Cardiac fibroblast (primary cell): ENCODE data around the gene NFE2L2.
"Not testable (repeated sequence)": the region's sequence is repeated elsewhere in the genome, so short reads cannot be mapped to it uniquely, and the experiment has no call there.

Experiments
- DNase-seq, 2 donors: peaks; one replicate each; pipeline versions ENCODE4 v3.0.0 to v3.0.0-alpha.2; 2010; ENCODE audit warnings: low read depth in 2 of 2
- H3K4me3 ChIP-seq, 2 donors: replicated peaks in 1 of 2; 1 replicate in 1 of 2; 2 replicates in 1 of 2; pipeline ENCODE4 v1.5.1; 2011; ENCODE audit warnings: low read depth in 2 of 2, low read length in 2 of 2, mild to moderate bottlenecking in 2 of 2, moderate library complexity in 1 of 2
- TF ChIP-seq, protein P1 (sequence below): IDR thresholded peaks from one replicate; pipeline ENCODE4 v1.5.1; 2011; ENCODE audit warnings: low read depth, mild to moderate bottlenecking, low read length, inconsistent platforms

NFE2L2 gene

DNA sequence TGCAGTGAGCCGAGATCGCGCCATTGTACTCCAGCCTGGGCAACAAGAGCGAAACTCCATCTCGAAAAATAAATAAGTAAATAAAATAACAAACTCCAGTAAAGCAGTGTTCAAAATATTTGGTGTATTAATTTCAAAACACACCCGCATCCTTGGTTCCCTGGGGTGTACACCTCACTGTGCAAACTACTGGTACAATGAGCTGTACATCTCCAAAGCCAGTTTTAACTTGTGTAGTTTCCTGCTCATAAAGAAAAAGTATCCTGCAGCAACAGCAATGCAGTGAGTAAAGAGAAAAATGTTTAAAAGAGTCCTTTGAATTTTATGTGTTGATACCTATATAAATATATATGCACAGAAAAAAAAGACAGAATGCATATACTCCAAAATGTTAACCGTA, 4.4 kb upstream of the NFE2L2 start:
- TF ChIP-seq, protein P1, sequence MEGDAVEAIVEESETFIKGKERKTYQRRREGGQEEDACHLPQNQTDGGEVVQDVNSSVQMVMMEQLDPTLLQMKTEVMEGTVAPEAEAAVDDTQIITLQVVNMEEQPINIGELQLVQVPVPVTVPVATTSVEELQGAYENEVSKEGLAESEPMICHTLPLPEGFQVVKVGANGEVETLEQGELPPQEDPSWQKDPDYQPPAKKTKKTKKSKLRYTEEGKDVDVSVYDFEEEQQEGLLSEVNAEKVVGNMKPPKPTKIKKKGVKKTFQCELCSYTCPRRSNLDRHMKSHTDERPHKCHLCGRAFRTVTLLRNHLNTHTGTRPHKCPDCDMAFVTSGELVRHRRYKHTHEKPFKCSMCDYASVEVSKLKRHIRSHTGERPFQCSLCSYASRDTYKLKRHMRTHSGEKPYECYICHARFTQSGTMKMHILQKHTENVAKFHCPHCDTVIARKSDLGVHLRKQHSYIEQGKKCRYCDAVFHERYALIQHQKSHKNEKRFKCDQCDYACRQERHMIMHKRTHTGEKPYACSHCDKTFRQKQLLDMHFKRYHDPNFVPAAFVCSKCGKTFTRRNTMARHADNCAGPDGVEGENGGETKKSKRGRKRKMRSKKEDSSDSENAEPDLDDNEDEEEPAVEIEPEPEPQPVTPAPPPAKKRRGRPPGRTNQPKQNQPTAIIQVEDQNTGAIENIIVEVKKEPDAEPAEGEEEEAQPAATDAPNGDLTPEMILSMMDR = no peak
- no peak for DNase-seq
- H3K4me3 ChIP-seq = no peak overlapping the region

DNA sequence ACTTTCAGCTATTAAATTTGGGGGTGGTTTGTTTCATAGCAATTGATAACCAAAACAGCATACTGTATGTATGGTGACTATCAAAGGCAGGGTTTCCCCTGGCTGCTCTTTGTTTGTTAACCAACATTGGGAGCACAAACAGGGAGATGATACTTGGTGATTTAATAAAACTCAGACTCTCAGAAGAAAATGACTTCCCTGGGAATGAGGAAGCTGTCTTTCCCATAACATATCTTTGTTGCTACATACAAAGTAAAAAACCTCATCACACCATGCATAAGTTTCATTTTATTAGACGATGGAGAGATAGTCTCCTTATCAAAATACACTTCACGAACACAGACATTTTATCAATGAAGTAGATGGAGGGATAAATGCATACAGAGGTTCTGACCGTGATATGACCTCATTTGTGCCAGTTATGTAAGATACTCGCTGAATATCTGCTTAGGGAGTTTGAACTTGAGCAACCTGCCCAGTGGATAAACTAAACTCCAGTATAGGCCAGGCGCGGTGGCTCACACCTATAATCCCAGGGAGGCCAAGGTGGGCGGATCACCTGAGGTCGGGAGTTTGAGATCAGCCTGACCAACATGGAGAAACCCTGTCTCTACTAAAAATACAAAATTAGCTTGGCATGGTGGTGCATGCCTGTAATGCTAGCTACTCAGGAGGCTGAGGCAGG, 3.8 kb upstream of the NFE2L2 start:
- DNase-seq = no peak
- no peak overlapping the region for H3K4me3 ChIP-seq
- TF ChIP-seq, protein P1 = no peak

DNA sequence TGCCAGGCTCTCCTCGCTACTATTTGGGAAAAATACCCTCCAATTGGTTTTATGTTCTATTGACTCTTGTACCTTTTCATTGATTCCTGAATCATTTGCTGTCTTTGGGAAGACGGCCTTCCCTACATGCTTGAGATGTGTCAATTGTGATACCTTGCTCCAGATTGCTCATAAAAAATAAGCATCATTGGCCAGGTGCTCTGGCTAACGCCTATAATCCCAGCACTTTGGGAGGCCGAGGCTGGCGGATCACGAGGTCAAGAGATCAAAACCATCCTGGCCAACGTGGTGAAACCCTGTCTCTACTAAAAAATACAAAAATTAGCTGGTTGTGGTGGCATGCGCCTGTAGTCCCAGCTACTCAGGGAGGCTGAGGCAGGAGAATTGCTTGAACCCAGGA, 2.4 kb upstream of the NFE2L2 start:
- DNase-seq, H3K4me3 ChIP-seq: not testable (repeated sequence)

DNA sequence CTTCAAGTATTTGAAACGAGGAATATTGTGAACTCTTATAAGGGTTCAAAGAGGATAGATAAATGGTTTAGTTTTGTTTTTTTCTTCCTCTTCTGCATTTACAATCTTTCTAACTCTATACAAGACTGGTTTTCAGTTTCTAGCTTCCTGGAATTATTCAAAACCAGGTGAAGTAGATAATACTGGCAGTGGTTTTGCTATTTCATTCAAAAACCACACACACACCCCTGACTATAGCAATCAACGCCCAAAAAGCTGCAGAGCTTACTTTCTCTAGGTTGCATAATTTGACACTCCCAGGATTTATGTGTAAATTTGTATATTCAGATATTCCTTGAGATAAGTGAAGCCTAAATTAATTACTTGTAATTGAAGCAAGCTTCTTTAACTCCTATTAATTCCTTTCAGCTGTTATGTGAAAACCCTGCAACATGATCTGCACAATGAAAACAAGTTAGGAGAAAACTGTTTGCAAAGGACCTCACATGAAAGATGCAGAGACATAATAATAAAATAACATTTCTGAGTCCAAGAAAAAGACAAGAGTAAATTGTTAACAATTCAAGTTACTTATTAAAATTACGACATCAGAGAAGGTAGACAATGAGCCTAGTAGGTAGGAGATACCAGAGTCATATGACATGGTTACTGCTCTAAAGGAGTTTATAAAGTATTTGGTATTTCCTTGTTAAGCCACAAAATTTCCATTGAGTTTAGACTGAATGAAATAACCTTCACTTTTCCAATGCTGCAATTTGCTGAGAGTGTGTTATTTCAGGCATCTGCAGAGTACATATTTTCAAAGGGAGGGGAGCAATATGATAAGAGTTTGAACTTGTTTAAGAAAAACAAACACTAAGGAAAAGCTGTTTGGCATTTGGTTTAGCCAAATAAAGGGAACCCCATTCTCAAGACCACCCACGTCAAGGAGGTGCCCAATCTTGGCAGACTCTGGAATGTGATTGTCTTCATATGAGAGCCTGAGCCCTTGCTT, 1.6 kb upstream of the NFE2L2 start:
- TF ChIP-seq, protein P1 = no peak
- H3K4me3 ChIP-seq = no peak overlapping the region
- DNase-seq = peak; percentile 64 to 83

DNA sequence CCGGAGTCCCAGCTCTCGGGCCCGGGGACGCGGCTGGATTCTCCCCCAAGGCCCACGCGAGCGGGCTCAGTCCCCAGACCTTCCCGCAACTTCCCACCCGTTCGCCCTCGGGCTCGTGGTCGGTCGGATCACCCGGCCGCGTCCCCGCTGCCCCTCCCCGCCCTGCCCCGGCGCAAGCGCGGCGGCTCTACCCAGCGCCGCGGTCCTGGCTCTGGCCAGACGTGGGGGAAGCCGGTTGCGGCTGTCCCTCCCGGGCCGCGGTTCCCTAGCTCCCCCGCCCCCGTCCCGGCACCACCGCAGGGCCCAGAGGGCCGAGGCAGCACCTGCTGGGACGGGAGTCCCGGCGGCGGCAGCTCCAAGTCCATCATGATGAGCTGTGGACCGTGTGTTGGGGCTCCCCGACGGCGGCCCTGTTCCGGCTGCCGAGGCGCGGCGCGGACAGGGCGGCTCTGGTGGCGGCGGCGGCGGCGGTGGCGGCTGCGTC, 276 bp downstream of the NFE2L2 start:
- DNase-seq = no peak
- peak overlapping the region; percentile 75 to 81 for H3K4me3 ChIP-seq
- TF ChIP-seq, protein P1 = no peak

DNA sequence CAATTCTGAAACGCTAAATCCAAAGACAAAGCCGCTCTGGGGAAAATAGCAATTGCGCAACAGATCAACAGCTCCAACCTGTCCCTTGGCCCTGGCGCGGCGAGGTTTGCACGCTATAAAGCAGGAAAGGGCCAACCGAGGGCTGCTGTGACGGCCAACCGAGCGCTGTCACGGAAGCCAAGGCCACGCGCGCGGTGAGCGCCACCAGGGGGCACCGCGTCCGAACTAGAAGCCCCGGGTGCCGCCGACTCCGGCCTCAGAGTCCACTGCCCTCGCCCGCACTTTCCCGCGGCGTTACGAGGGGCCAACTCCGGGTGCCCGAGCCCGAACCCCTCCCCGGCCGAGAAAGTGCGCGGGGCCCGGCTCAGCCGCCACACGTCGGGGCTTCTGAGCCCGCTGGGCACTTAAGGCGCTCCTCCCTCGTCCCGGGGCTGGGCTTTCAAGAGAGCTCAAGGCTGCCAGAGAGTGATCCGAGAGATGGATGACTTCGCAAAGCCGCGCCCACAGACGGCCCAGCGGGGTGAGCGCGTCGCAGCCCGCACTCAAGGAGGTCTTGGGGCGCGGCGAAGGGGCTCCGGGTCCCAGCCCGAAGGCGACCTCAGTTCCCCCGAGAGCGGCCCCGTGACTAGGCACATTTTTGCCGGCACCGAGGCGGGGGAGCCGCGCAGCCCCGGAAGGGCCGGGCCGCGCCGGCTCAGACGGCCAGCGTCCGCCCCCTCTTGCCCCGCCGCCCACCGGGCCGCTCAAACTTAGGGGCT, 897 bp downstream of the NFE2L2 start:
- DNase-seq = peak; percentile 99
- TF ChIP-seq, protein P1 = peak; percentile 84
- H3K4me3 ChIP-seq = peak overlapping the region; percentile 75 to 81
